AML-193 (cell line): ENCODE data around the gene CISD2.
"Not testable (repeated sequence)": the region's sequence is repeated elsewhere in the genome, so short reads cannot be mapped to it uniquely, and the experiment has no call there.

ENCODE experiments used
- DNase-seq, 2 experiments: peaks; one replicate each; lab custom pipeline; 2025; lab: John Stamatoyannopoulos, UW

The CISD2 gene

DNA sequence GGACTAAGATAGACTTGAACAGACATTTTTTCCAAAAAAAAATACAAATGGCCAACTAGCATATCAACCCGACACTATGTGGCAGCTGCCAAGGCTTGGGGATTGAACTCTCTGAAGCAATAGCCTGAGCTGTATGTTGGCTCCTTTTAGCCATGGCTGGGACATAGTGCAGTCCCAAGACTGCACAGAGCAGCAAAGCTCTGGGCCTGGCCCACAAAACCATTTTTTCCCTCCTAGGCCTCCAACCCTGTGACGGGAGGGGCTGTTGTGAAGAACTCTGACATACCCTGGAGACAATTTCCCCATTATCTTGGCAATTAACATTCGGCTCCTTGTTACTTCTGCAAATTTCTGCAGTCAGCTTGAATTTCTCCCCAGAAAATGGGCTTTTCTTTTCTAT lies 50.1 kb downstream of the CISD2 start:
- DNase-seq = no peak

DNA sequence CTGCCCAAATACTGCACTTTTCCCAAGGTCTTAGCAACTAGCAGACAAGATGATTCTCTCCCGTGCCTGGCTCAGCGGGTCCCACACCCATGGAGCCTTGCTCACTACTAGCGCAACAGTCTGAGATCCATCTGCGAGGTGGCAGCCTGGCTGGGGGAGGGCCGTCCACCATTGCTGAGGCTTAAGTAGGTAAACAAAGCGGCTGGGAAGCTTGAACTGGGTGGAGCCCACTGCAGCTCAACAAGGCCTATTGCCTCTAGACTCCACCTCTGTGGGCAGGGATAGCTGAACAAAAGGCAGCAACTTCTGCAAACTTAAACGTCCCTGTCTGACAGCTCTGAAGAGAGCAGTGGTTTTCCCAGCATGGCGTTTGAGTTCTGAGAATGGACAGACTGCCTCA lies 50.9 kb downstream of the CISD2 start:
- DNase-seq = not testable (repeated sequence)

DNA sequence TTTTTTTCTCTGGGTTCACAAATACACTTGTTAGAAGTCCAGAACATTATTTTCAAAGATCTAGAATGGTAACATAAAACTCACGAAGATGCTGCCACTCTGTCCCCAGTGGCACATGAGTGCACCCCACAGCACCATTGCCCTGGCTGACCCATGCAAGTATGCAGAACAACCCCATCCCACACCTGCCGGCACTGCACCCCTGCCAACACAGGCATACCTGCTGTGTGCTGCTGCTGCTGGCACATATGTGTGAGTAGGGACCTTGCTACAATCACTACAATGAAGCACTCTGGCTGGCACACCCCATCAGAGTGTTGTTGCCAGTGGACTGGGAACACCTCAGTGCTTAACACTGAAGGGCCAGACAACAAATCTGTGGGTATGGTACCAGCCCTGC lies 66.9 kb downstream of the CISD2 start:
- no peak for DNase-seq

DNA sequence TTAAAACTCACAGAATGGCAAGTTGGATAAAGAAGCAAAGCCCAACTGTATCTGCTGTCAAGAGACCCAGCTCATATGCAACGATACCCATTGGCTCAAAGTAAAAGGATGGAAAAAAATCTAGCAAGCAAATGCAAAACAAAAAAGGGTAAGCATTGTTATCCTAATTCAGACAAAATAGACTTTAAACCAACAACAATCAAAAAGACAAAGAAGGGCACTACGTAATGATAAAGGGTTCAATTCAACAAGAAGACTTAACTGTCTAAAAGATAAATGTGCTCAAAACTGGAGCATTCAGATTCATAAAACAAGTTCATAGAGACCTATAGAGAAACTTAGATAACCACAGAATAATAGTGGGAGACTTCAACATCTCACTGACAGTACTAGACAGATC lies 69.3 kb downstream of the CISD2 start:
- not testable (repeated sequence) for DNase-seq
